GM21737 (cell line): ENCODE results near the gene PPP1R11.
A peak's percentile ranks its signal among the peaks of the same experiment; 100 is the strongest.
"Not testable (repeated sequence)": the region's sequence is repeated elsewhere in the genome, so short reads cannot be mapped to it uniquely, and the experiment has no call there.

Source experiments
- ATAC-seq: cut with Tn5 transposase; IDR thresholded peaks from one replicate; pipeline ENCODE4 v1.9.1; 2021; ENCODE audit warnings: mild to moderate bottlenecking, moderate library complexity; ENCODE audit not compliant: unreplicated experiment

The PPP1R11 gene

GRCh38 chr6:30066577-30067459 is at the start of gene PPP1R11:
TSS of gene PPP1R11 (plus strand) at chr6:30067198. CDS start at chr6:30067411, 213 bp downstream.
- ATAC-seq: peak; percentile 93

GRCh38 chr6:30019819-30020218 is 47.2 kb upstream of the PPP1R11 start:
- ATAC-seq: no peak

GRCh38 chr6:30020626-30021025 is 46.4 kb upstream of the PPP1R11 start:
- ATAC-seq: no peak

GRCh38 chr6:30022189-30022588 is 44.8 kb upstream of the PPP1R11 start:
- ATAC-seq: no peak

GRCh38 chr6:30022712-30023111 is 44.3 kb upstream of the PPP1R11 start:
- not testable (repeated sequence) for ATAC-seq

- no peak for ATAC-seq
Observed at GRCh38 chr6:30025186-30025585, 41.8 kb upstream of the PPP1R11 start.

- no peak for ATAC-seq
Observed at GRCh38 chr6:30029588-30029987, 37.4 kb upstream of the PPP1R11 start.

GRCh38 chr6:30031381-30031780 is 35.6 kb upstream of the PPP1R11 start:
- no peak for ATAC-seq

- not testable (repeated sequence) for ATAC-seq
Observed at GRCh38 chr6:30033440-30033839, 33.6 kb upstream of the PPP1R11 start.

- ATAC-seq: no peak
Observed at GRCh38 chr6:30035784-30036183, 31.2 kb upstream of the PPP1R11 start.

GRCh38 chr6:30037182-30037788 is 29.7 kb upstream of the PPP1R11 start:
- no peak for ATAC-seq

GRCh38 chr6:30041221-30041620 is 25.8 kb upstream of the PPP1R11 start:
- ATAC-seq: no peak

GRCh38 chr6:30041821-30042220 is 25.2 kb upstream of the PPP1R11 start:
- no peak for ATAC-seq

- ATAC-seq: no peak
Observed at GRCh38 chr6:30042476-30042875, 24.5 kb upstream of the PPP1R11 start.

GRCh38 chr6:30042914-30043313 is 24.1 kb upstream of the PPP1R11 start:
- no peak for ATAC-seq

- ATAC-seq: no peak
Observed at GRCh38 chr6:30043744-30044143, 23.3 kb upstream of the PPP1R11 start.

- no peak for ATAC-seq
Observed at GRCh38 chr6:30044630-30045029, 22.4 kb upstream of the PPP1R11 start.

- ATAC-seq: no peak
Observed at GRCh38 chr6:30047220-30047619, 19.8 kb upstream of the PPP1R11 start.

GRCh38 chr6:30053682-30054081 is 13.3 kb upstream of the PPP1R11 start:
- no peak for ATAC-seq

GRCh38 chr6:30055513-30055912 is 11.5 kb upstream of the PPP1R11 start:
- no peak for ATAC-seq

- no peak for ATAC-seq
Observed at GRCh38 chr6:30060606-30061091, 6.3 kb upstream of the PPP1R11 start.
